Measurements from ENCODE around the gene GCFC2.
A peak's percentile ranks its signal among the peaks of the same experiment; 100 is the strongest.

Gene GCFC2

GRCh38 chr2:75736276-75736675, 25.6 kb upstream of the GCFC2 start:
- Histone ChIP-seq H2BK15ac (replicated peaks; ENCODE audit: low read depth) (no peak overlapping the region), H2BK120ac (ENCODE audit: low read depth, low read length) (no peak overlapping the region), H4K8ac (ENCODE audit: low read depth, low read length) (no peak overlapping the region), H3K4me2 (ENCODE audit: low read length) (no peak overlapping the region), H3K36me3 (ENCODE audit: control insufficient read depth, insufficient read depth, low read length) (no peaks in the 10 kb centered on the region), H3K27ac (ENCODE audit: low read depth, low read length) (no peak overlapping the region), H4K5ac (ENCODE audit: low read length) (no peak overlapping the region), H2BK5ac (ENCODE audit: low read length) (no peak overlapping the region), H3K23ac (ENCODE audit: low read length) (no peak overlapping the region), H3K56ac (ENCODE audit: low read length) (no peak overlapping the region), H3K9ac (ENCODE audit: low read length) (no peak overlapping the region), H2AK5ac (ENCODE audit: low read length) (no peak overlapping the region), H3K4me1 (ENCODE audit: control insufficient read depth, low read depth, low read length) (no peaks in the 10 kb centered on the region), H3K27me3 (ENCODE audit: insufficient read depth, low read length, poor library complexity) (no peaks in the 10 kb centered on the region), H3K79me2 (ENCODE audit: control insufficient read depth, insufficient read depth, low read length) (no peaks in the 10 kb centered on the region), H3K18ac (ENCODE audit: low read length) (no peak overlapping the region), H3K4ac (ENCODE audit: low read depth, low read length) (no peak overlapping the region), H3K4me3 (ENCODE audit: low read length) (no peak overlapping the region), H3K79me1 (ENCODE audit: low read length) (no peaks in the 10 kb centered on the region)
- no peak for DNase-seq
- no CpG with 5 or more reads among the region's 4 CpGs for WGBS (ENCODE audit: extremely low coverage, insufficient coverage, low lambda C conversion rate)

- Histone ChIP-seq H2BK120ac (ENCODE audit: low read depth, low read length) (no peak overlapping the region), H3K27me3 (ENCODE audit: insufficient read depth, low read length, poor library complexity) (no peaks in the 10 kb centered on the region), H3K4me3 (ENCODE audit: low read length) (no peak overlapping the region), H3K79me2 (ENCODE audit: control insufficient read depth, insufficient read depth, low read length) (no peaks in the 10 kb centered on the region), H4K5ac (ENCODE audit: low read length) (no peak overlapping the region), H3K36me3 (ENCODE audit: control insufficient read depth, insufficient read depth, low read length) (no peaks in the 10 kb centered on the region), H2AK5ac (ENCODE audit: low read length) (no peak overlapping the region), H3K4ac (ENCODE audit: low read depth, low read length) (no peak overlapping the region), H3K23ac (ENCODE audit: low read length) (no peak overlapping the region), H2BK5ac (ENCODE audit: low read length) (no peak overlapping the region), H3K27ac (ENCODE audit: low read depth, low read length) (no peak overlapping the region), H3K18ac (ENCODE audit: low read length) (no peak overlapping the region), H3K56ac (ENCODE audit: low read length) (no peak overlapping the region), H3K9ac (ENCODE audit: low read length) (no peak overlapping the region), H3K79me1 (ENCODE audit: low read length) (no peaks in the 10 kb centered on the region), H4K8ac (ENCODE audit: low read depth, low read length) (no peak overlapping the region), H3K4me1 (ENCODE audit: control insufficient read depth, low read depth, low read length) (no peaks in the 10 kb centered on the region), H2BK15ac (replicated peaks; ENCODE audit: low read depth) (no peak overlapping the region), H3K4me2 (ENCODE audit: low read length) (no peak overlapping the region)
- DNase-seq = peak; percentile 14
- WGBS (ENCODE audit: extremely low coverage, insufficient coverage, low lambda C conversion rate) = no CpG with 5 or more reads among the region's 5 CpGs
Measured at GRCh38 chr2:75729861-75730260, 19.1 kb upstream of the GCFC2 start.

GRCh38 chr2:75728614-75729419, 18.1 kb upstream of the GCFC2 start:
- Histone ChIP-seq H3K36me3 (ENCODE audit: control insufficient read depth, insufficient read depth, low read length) (no peaks in the 10 kb centered on the region), H3K79me1 (ENCODE audit: low read length) (no peaks in the 10 kb centered on the region), H3K27ac (ENCODE audit: low read depth, low read length) (no peak overlapping the region), H3K4me1 (ENCODE audit: control insufficient read depth, low read depth, low read length) (no peaks in the 10 kb centered on the region), H4K8ac (ENCODE audit: low read depth, low read length) (no peak overlapping the region), H3K79me2 (ENCODE audit: control insufficient read depth, insufficient read depth, low read length) (no peaks in the 10 kb centered on the region), H2BK15ac (replicated peaks; ENCODE audit: low read depth) (no peak overlapping the region), H3K27me3 (ENCODE audit: insufficient read depth, low read length, poor library complexity) (no peaks in the 10 kb centered on the region), H2BK120ac (ENCODE audit: low read depth, low read length) (no peak overlapping the region), H3K4me2 (ENCODE audit: low read length) (no peak overlapping the region), H3K4ac (ENCODE audit: low read depth, low read length) (no peak overlapping the region), H3K9ac (ENCODE audit: low read length) (no peak overlapping the region), H3K4me3 (ENCODE audit: low read length) (no peak overlapping the region), H3K18ac (ENCODE audit: low read length) (no peak overlapping the region), H3K23ac (ENCODE audit: low read length) (no peak overlapping the region), H3K56ac (ENCODE audit: low read length) (no peak overlapping the region), H4K5ac (ENCODE audit: low read length) (no peak overlapping the region), H2BK5ac (ENCODE audit: low read length) (no peak overlapping the region), H2AK5ac (ENCODE audit: low read length) (no peak overlapping the region)
- DNase-seq = no peak
- no CpG with 5 or more reads among the region's 6 CpGs for WGBS (ENCODE audit: extremely low coverage, insufficient coverage, low lambda C conversion rate)

DNA sequence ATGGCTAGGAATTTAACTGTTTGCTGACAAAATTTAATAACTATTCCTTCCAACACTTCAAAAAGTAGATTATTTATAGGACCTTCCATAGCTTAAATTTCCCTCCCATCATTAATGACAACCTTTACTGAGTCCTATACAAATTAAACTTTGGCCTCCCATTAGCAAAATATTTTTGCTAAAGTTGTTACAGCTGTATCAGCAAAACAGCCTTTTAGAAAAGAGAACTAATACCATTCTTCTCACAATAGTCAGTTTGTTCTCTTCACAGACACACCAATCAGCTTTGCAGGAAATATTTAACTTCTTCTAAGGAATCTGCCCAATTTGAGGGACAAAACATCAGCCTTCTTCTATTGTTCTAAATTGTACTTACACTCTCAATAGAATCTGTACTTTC, 12.0 kb upstream of the GCFC2 start:
- Histone ChIP-seq H3K9ac (ENCODE audit: low read length) (no peak overlapping the region), H2BK15ac (replicated peaks; ENCODE audit: low read depth) (no peak overlapping the region), H4K5ac (ENCODE audit: low read length) (no peak overlapping the region), H3K27me3 (ENCODE audit: insufficient read depth, low read length, poor library complexity) (no peaks in the 10 kb centered on the region), H2AK5ac (ENCODE audit: low read length) (no peak overlapping the region), H4K8ac (ENCODE audit: low read depth, low read length) (no peak overlapping the region), H3K4ac (ENCODE audit: low read depth, low read length) (no peak overlapping the region), H3K79me1 (ENCODE audit: low read length) (no peaks in the 10 kb centered on the region), H3K4me3 (ENCODE audit: low read length) (no peak overlapping the region), H3K23ac (ENCODE audit: low read length) (no peak overlapping the region), H3K36me3 (ENCODE audit: control insufficient read depth, insufficient read depth, low read length) (no peaks in the 10 kb centered on the region), H3K27ac (ENCODE audit: low read depth, low read length) (no peak overlapping the region), H2BK5ac (ENCODE audit: low read length) (no peak overlapping the region), H3K4me1 (ENCODE audit: control insufficient read depth, low read depth, low read length) (no peaks in the 10 kb centered on the region), H3K18ac (ENCODE audit: low read length) (no peak overlapping the region), H3K56ac (ENCODE audit: low read length) (no peak overlapping the region), H3K79me2 (ENCODE audit: control insufficient read depth, insufficient read depth, low read length) (no peaks in the 10 kb centered on the region), H2BK120ac (ENCODE audit: low read depth, low read length) (no peak overlapping the region), H3K4me2 (ENCODE audit: low read length) (no peak overlapping the region)
- no peak for DNase-seq

DNA sequence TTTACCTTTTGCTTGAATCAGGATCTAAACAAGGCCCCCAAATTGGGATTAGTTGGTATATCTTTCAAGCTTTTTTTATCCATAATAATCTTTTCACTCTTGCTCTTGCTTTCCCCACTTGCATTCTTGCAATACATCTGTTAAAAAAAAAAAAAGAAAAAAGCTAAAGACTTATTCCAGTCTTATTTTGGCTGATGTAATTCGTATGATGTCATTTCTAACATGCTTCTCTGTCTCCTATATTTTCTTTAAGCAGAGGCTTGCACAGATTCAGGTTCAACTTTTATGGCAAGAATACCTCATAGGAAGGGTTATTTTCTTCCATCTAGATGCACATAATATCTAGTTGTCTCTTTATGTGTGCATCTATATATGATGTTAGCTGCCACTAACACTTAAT, 9.8 kb upstream of the GCFC2 start:
- no peak overlapping the region for H3K56ac ChIP-seq (ENCODE audit: low read length)
- H3K4me3 ChIP-seq (ENCODE audit: low read length) = no peak overlapping the region
- no peak for DNase-seq
- H3K23ac ChIP-seq (ENCODE audit: low read length) = no peak overlapping the region
- H3K4ac ChIP-seq (ENCODE audit: low read depth, low read length) = no peak overlapping the region
- H4K8ac ChIP-seq (ENCODE audit: low read depth, low read length) = no peak overlapping the region
- no peak overlapping the region for H2AK5ac ChIP-seq (ENCODE audit: low read length)
- no peak overlapping the region for H4K5ac ChIP-seq (ENCODE audit: low read length)
- no peak overlapping the region for H2BK120ac ChIP-seq (ENCODE audit: low read depth, low read length)
- no peaks in the 10 kb centered on the region for H3K36me3 ChIP-seq (ENCODE audit: control insufficient read depth, insufficient read depth, low read length)
- no peak overlapping the region for H3K27ac ChIP-seq (ENCODE audit: low read depth, low read length)
- H2BK5ac ChIP-seq (ENCODE audit: low read length) = no peak overlapping the region
- H3K9ac ChIP-seq (ENCODE audit: low read length) = no peak overlapping the region
- no peaks in the 10 kb centered on the region for H3K27me3 ChIP-seq (ENCODE audit: insufficient read depth, low read length, poor library complexity)
- no CpG with 5 or more reads among the region's 1 CpG for WGBS (ENCODE audit: extremely low coverage, insufficient coverage, low lambda C conversion rate)
- no peaks in the 10 kb centered on the region for H3K79me2 ChIP-seq (ENCODE audit: control insufficient read depth, insufficient read depth, low read length)
- H3K18ac ChIP-seq (ENCODE audit: low read length) = no peak overlapping the region
- H3K4me2 ChIP-seq (ENCODE audit: low read length) = no peak overlapping the region
- H2BK15ac ChIP-seq (replicated peaks; ENCODE audit: low read depth) = no peak overlapping the region
- H3K79me1 ChIP-seq (ENCODE audit: low read length) = no peaks in the 10 kb centered on the region
- no peaks in the 10 kb centered on the region for H3K4me1 ChIP-seq (ENCODE audit: control insufficient read depth, low read depth, low read length)

- Histone ChIP-seq H3K27ac (ENCODE audit: low read depth, low read length) (no peak overlapping the region), H4K5ac (ENCODE audit: low read length) (no peak overlapping the region), H4K8ac (ENCODE audit: low read depth, low read length) (no peak overlapping the region), H3K79me1 (ENCODE audit: low read length) (no peaks in the 10 kb centered on the region), H3K36me3 (ENCODE audit: control insufficient read depth, insufficient read depth, low read length) (no peaks in the 10 kb centered on the region), H3K79me2 (ENCODE audit: control insufficient read depth, insufficient read depth, low read length) (no peaks in the 10 kb centered on the region), H3K4ac (ENCODE audit: low read depth, low read length) (no peak overlapping the region), H3K18ac (ENCODE audit: low read length) (no peak overlapping the region), H3K23ac (ENCODE audit: low read length) (no peak overlapping the region), H3K4me1 (ENCODE audit: control insufficient read depth, low read depth, low read length) (no peaks in the 10 kb centered on the region), H2BK5ac (ENCODE audit: low read length) (no peak overlapping the region), H3K56ac (ENCODE audit: low read length) (no peak overlapping the region), H3K27me3 (ENCODE audit: insufficient read depth, low read length, poor library complexity) (no peaks in the 10 kb centered on the region), H2AK5ac (ENCODE audit: low read length) (no peak overlapping the region), H3K4me3 (ENCODE audit: low read length) (no peak overlapping the region), H2BK15ac (replicated peaks; ENCODE audit: low read depth) (no peak overlapping the region), H3K9ac (ENCODE audit: low read length) (no peak overlapping the region), H2BK120ac (ENCODE audit: low read depth, low read length) (no peak overlapping the region), H3K4me2 (ENCODE audit: low read length) (no peak overlapping the region)
- no CpG with 5 or more reads among the region's 1 CpG for WGBS (ENCODE audit: extremely low coverage, insufficient coverage, low lambda C conversion rate)
- no peak for DNase-seq
Measured at GRCh38 chr2:75719616-75720015, 8.9 kb upstream of the GCFC2 start.

All from mesendoderm (in vitro differentiated cells).